Measurements from ENCODE around the gene OBSL1.

OBSL1 gene

GRCh38 chr2:219565130-219566080 is 5.9 kb downstream of the OBSL1 start:
- DNase-seq (ENCODE audit: low spot score), result no peak

- no peak for DNase-seq (ENCODE audit: low spot score)
Measured at GRCh38 chr2:219563271-219563928, 7.9 kb downstream of the OBSL1 start.

DNA sequence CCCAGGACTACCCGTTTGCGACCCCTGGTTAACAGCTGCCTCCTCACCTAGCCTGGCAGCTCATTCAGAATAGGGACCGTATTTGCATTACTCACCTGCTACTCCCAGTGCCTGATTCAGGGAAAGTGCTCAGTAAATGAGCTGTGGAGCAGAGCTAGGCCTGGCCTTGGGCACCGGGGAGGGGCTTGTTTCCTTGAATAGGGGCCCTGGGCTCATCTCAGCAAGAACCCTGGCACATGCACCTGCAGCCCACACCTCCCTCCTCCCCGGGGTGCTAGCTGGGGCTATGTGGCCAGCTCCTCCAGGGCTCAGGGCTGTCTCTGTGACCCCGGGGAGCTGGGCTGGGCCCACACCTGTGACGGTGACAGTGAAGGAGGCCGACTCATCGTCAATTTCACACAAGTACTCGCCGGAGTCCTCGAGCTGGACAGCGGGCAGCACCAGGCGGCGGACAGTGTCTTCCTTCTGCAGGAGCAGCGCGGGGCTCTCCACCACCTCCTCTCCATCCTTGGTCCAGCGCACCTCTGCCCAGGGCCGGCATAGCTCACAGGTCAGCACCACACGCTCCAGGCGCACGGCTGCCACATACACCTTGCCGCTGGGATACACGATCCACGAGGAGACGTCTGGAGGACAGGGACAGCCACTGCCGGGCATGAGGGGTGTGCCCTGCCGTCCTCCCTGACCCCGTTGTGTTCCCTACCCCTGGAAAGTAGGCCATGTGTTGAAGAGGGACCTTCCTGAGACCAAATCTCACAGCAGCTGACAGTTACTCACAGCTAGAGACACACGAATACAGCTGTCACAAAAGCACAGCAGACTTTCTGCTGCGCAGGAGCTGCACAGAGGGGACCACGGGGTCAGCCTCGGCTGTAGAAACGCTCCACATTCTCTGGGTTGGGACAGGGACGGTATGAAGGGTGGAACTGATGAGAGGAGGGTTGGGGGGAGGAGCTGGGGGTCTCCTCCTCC is 9.0 kb downstream of the OBSL1 start:
- no peak for DNase-seq (ENCODE audit: low spot score)

DNA sequence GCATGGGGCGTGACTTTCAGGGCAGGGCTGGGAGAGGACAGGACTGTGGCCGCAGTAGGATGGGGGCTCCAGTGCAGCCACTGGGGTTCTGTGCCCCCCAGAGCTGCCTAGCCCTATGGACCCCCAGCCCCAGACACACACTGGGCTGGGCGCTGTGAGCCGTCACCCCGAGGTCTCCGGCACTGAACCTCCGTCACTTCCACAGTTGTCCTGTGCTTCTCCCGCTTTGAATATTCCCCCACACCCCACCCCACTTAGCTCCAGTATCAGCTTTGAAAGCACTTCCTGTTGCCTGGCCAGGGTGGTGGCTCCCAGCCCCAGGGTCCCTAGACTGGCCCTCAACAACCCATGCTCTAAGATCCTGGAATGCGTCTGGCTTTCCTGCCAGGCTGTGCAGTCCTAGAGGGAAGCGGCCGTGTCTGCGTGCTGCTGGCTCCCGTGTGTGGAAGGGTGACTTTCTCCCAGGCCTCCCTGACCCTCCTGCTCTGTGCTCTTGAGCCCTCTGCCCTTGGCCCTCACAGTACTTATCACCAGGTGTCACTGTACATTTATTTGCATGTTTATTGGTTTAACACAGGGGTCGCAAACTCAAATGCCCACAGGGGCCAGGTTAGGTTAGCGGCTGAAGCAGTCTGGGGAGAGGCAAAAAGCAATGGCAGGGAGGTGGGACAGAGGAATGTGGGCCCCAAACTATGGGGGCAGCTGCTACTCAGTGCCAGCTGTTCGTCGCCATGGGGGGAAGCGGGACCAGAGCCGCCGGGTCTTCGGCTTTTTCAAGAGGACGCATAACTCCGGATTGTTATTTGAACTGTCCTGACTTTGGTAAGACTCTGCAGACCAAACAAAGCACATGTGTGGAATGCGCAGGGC is 9.9 kb downstream of the OBSL1 start:
- no peak for DNase-seq (ENCODE audit: low spot score)

- DNase-seq (ENCODE audit: low spot score), result no peak
Measured at GRCh38 chr2:219560893-219561178, 10.5 kb downstream of the OBSL1 start.

DNA sequence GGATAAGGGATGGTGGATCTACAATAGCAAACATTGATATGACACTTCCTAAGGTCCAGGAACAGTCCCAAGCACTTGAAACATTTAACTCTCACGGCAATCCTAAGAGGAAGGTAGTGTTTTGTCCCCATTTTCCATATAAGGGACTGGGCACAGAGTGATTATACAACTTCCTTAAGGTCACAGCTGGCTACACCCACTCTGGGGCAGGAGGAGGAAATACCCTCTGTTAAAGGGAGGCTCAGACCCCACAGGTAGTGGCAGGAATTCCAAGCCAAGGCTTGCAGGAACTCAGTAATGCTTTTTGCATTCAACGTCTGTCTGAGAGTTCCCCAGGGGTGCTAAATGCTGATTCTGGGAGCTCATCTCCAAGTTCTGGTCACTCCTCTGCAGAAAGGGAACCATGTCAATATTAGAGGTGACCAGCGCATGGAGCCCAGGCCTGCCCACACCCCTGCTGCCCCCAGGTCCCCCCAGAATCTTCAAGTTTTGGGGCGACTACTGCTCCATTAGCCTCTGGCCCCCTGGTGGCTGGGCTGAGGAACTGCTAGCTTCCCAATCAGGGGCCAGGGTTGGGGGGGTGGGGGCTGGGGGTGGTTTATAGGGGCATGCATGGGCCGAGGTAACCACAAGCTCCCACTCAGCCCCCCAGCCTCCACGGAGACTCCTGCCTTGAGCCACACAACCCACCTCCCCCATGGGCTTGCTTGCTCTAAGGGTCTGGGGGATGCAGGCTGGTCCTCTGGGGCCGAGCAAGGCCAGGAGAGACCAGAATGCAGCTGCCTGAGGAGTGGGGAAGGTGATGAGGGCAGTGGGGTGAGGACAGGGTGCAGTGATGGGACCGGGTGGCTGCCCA is 11.1 kb downstream of the OBSL1 start:
- peak; percentile 66 for DNase-seq (ENCODE audit: low spot score)

GRCh38 chr2:219559156-219559915 is 12.0 kb downstream of the OBSL1 start:
- DNase-seq (ENCODE audit: low spot score), result no peak

GRCh38 chr2:219557791-219558785 is 13.3 kb downstream of the OBSL1 start:
- DNase-seq (ENCODE audit: low spot score), result no peak

- DNase-seq (ENCODE audit: low spot score), result no peak
Measured at GRCh38 chr2:219557320-219557719, 14.0 kb downstream of the OBSL1 start.

GRCh38 chr2:219556413-219556812 is 14.9 kb downstream of the OBSL1 start:
- no peak for DNase-seq (ENCODE audit: low spot score)

GRCh38 chr2:219555956-219556355 is 15.4 kb downstream of the OBSL1 start:
- no peak for DNase-seq (ENCODE audit: low spot score)

DNA sequence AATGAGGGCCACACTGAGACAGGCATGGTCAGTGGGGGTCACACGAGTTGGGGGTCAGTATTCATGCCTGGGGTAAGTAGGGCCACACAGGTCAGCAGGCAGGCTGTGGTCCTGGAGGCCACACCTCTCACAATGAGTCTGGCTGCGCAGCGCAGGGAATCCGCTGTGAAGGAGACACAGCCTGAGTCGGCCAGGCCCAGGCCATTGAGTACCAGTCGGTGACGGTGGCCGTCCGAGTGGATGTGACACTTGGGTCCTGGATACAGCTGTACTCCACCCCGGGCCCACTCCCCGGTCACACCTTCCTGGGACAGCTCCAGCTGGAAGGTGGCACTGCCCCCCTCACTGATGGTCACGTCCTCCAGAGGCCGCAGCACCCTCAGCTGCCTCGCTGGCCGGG is 17.0 kb downstream of the OBSL1 start:
- no peak for DNase-seq (ENCODE audit: low spot score)

GRCh38 chr2:219553463-219553963 is 17.8 kb downstream of the OBSL1 start:
- no peak for DNase-seq (ENCODE audit: low spot score)

GRCh38 chr2:219553168-219553417 is 18.2 kb downstream of the OBSL1 start:
- DNase-seq (ENCODE audit: low spot score), result no peak

GRCh38 chr2:219552382-219553167 is 18.8 kb downstream of the OBSL1 start:
- peak; percentile 96 for DNase-seq (ENCODE audit: low spot score)

GRCh38 chr2:219551441-219552381 is 19.6 kb downstream of the OBSL1 start:
- peak; percentile 61 for DNase-seq (ENCODE audit: low spot score)

DNA sequence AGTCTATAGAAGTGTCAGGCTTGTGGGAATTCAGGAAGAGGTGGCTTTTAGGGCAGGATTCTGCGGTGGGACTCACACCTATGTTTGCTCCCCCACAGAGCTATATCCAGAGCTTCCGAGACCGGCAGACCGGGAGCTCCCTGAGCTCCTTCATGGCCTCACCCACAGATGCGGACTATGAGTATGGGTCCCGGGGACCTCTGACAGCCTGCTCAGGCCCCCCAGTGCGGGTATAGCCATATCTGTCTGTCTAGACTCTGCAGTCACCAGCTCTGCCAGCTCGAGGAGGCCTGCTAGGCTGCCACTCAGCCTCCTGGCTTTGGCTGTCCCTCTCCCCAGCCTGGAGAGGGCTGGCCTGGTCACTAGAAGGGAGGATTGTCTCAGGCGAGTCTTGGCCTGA is 21.7 kb downstream of the OBSL1 start:
- no peak for DNase-seq (ENCODE audit: low spot score)
